ENCODE results near the gene NFKB1.
"Not testable (repeated sequence)": the region's sequence is repeated elsewhere in the genome, so short reads cannot be mapped to it uniquely, and the experiment has no call there.

NFKB1 gene, protein sequence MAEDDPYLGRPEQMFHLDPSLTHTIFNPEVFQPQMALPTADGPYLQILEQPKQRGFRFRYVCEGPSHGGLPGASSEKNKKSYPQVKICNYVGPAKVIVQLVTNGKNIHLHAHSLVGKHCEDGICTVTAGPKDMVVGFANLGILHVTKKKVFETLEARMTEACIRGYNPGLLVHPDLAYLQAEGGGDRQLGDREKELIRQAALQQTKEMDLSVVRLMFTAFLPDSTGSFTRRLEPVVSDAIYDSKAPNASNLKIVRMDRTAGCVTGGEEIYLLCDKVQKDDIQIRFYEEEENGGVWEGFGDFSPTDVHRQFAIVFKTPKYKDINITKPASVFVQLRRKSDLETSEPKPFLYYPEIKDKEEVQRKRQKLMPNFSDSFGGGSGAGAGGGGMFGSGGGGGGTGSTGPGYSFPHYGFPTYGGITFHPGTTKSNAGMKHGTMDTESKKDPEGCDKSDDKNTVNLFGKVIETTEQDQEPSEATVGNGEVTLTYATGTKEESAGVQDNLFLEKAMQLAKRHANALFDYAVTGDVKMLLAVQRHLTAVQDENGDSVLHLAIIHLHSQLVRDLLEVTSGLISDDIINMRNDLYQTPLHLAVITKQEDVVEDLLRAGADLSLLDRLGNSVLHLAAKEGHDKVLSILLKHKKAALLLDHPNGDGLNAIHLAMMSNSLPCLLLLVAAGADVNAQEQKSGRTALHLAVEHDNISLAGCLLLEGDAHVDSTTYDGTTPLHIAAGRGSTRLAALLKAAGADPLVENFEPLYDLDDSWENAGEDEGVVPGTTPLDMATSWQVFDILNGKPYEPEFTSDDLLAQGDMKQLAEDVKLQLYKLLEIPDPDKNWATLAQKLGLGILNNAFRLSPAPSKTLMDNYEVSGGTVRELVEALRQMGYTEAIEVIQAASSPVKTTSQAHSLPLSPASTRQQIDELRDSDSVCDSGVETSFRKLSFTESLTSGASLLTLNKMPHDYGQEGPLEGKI

DNA sequence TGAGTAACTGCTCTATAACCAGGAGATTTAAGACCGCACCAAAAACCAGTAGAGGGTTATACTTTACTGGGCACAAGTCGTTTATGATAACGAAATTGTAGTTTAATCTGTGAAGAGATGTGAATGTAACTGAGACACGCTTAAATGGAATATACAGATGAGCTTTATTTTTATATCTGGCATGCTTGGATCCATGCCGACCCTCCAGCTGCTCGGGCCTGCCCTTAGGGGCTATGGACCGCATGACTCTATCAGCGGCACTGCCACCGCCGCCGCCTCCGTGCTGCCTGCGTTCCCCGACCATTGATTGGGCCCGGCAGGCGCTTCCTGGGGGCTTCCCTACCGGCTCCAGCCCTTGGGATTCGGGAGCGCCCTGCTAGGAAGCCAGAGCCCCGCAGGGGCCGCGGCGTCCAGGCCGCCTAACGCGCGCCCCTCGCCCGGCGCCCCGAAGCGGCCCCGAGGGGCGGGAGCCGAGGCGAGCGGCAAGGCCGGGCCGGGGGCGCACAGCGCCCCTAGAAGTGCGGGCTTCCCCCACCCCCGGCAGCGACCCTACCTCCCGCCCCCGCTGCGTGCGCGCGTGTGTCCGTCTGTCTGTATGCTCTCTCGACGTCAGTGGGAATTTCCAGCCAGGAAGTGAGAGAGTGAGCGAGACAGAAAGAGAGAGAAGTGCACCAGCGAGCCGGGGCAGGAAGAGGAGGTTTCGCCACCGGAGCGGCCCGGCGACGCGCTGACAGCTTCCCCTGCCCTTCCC is at the start of gene NFKB1:
Gene NFKB1, plus strand, starts transcription at position 664 of the 751 bp plus-strand sequence. CDS start 24,160 bp downstream, outside the sequence.
- DNase-seq (ENCODE audit: low read depth in 1 of 2, low spot score in 1 of 2) = peak; percentile 41 to 76

GRCh38 chr4:102452854-102453253 is 48.3 kb upstream of the NFKB1 start:
- no peak for DNase-seq (ENCODE audit: low read depth in 1 of 2, low spot score in 1 of 2)

DNA sequence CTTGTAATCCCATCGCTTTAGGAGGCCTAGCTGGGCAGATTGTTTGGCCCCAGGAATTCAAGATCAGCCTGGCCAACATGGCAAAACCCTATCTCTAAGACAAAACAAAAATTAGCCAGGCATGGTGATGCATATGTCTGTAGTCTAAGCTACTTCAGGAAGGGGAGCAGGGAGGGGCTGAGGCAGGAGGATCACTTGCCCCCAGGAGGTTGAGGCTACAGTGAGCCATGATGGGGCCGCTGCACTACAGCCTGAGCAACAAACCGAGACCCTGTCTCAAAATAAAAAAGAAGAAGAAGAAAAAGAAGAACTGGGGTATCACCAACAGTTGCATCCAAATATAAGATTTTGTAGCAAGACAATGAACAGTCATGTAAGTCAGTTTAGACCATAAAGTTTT is 47.3 kb upstream of the NFKB1 start:
- DNase-seq (ENCODE audit: low read depth in 1 of 2, low spot score in 1 of 2) = no peak

DNA sequence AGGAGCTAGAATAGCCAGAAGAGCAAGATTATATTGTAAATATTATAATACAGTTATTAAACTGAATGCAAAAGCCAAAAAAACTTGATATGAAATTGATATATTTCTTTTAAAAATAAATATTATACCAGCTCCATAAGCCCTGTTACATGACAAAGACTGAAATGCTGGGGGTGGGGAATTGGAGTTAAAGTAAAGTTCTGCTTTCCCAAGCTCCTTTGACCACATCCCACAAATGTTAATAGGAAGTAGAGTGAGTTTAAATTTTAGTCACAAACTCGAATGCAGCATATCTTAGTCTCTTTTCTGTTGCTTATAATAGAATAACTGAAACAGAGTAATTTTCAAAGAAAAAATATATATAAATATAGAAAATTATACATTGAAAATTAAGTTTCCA is 46.9 kb upstream of the NFKB1 start:
- DNase-seq (ENCODE audit: low read depth in 1 of 2, low spot score in 1 of 2) = no peak

- DNase-seq (ENCODE audit: low read depth in 1 of 2, low spot score in 1 of 2) = no peak
Observed at GRCh38 chr4:102454981-102455685, 46.0 kb upstream of the NFKB1 start.

DNA sequence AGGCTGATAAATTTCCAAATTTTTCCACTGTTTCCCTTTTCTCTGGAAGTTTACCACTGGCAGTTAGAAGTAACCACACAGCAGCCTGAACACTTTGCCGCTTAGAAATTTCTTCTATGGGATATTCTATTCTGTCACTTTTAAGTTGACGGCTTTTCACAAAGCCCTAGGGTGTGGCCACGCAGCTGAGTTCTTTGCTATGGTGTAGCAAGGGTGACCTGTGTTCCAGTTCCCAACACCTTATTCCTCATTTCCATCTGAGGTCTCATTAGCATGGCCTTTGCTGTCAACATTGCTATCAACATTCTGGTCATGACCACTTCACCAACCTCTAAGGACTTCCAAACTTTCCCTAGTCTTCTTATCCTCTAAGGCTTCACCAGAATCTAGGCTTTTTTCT is 45.4 kb upstream of the NFKB1 start:
- no peak for DNase-seq (ENCODE audit: low read depth in 1 of 2, low spot score in 1 of 2)

GRCh38 chr4:102466298-102466697 is 34.9 kb upstream of the NFKB1 start:
- DNase-seq (ENCODE audit: low read depth in 1 of 2, low spot score in 1 of 2) = no peak

DNA sequence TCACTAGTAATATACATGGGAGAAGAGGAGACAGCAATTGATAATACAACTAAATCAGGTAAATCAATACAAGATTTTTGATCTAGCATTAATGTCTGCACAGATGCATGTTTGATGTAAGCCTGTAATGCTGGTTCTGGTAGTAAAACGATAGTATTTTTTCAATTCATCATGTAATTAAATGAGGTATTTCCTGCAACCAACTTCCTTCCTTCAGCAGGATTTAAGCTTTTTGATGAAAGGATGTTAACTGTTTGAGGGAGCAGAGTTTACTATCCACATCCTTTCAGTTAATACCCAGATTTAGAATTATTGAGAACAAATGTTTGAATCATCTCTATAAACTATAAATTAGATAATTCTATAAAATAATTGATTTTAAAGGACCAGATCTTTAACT is 31.4 kb upstream of the NFKB1 start:
- no peak for DNase-seq (ENCODE audit: low read depth in 1 of 2, low spot score in 1 of 2)

DNA sequence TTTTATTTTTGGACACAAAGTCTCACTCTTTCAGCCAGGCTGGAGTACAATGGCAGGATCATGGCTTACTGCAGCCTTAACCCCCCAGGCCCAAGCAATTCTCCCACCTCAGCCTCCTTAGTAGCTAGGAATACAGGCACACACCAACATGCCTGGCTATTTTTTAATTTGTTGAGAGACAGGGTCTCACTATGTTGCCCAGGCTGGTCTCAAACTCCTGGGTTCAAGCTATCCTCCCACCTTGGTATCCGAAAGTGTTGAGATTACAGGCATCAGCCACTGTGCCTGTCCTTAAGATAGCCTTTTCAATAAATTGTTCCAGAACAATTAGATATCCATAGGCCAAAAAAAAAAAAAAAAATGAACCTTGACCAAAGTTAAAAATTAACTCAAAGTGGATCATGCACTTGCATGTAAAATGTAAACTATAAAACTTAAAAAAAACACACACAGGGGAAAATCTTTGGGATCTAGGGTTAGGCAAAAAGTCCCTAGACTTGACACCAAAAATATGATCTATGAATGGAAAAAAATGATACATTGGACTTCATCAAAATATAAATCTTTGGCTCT is 28.6 kb upstream of the NFKB1 start:
- DNase-seq (ENCODE audit: low read depth in 1 of 2, low spot score in 1 of 2) = no peak

GRCh38 chr4:102473476-102473875 is 27.7 kb upstream of the NFKB1 start:
- DNase-seq (ENCODE audit: low read depth in 1 of 2, low spot score in 1 of 2) = no peak

GRCh38 chr4:102474736-102475504 is 26.2 kb upstream of the NFKB1 start:
- no peak for DNase-seq (ENCODE audit: low read depth in 1 of 2, low spot score in 1 of 2)

DNA sequence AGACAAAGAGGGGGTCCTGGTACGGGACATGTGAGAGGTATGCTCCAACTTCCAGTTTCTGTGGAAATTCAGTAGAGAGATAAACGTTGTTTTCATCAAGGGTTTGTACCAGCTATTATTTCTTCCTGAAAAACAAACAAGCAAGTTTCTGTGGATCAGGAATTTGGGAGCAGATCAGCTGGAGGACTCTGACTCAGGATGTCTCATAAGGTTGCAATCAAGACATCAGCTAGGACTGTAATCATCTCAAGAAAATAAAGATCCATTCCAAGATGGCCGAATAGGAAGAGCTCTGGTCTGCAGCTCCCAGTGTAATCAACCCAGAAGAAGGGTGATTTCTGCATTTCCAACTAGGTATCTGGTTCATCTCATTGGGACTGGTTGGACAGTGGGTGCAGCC is 23.5 kb upstream of the NFKB1 start:
- no peak for DNase-seq (ENCODE audit: low read depth in 1 of 2, low spot score in 1 of 2)

DNA sequence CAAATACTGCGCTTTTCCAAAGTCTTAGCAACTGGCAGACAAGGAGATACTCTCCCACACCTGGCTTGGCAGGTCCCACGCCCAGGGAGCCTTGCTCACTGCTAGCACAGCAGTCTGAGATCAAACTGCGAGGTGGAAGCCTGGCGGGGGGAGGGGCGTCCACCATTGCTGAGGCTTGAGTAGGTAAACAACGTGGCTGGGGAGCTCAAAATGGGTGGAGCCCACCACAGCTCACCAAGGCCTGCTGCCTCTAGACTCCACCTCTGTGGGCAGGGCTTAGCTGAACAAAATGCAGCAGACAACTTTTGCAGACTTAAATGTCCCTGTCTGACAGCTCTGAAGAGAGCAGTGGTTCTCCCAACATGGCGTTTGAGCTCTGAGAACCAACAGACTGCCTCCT is 23.0 kb upstream of the NFKB1 start:
- DNase-seq (ENCODE audit: low read depth in 1 of 2, low spot score in 1 of 2) = no peak

- not testable (repeated sequence) for DNase-seq (ENCODE audit: low read depth in 1 of 2, low spot score in 1 of 2)
Observed at GRCh38 chr4:102479832-102480231, 21.3 kb upstream of the NFKB1 start.

DNA sequence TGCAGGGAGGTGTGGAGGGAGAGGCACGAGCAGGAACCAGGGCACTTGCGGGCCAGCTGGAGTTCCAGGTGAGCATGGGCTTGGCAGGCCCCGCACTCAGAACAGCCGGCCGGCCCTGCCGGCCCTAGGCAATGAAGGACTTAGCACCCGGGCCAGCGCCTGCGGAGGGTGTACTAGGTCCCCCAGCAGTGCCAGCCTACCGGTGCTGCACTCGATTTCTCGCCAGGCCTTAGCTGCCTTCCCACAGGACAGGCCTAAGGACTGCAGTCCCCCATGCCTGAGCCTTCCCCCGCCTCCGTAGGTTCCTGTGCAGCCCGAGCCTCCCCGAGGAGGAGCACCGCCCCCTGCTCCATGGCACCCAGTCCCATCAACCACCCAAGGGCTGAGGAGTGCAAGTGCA is 18.0 kb upstream of the NFKB1 start:
- DNase-seq (ENCODE audit: low read depth in 1 of 2, low spot score in 1 of 2) = no peak

DNA sequence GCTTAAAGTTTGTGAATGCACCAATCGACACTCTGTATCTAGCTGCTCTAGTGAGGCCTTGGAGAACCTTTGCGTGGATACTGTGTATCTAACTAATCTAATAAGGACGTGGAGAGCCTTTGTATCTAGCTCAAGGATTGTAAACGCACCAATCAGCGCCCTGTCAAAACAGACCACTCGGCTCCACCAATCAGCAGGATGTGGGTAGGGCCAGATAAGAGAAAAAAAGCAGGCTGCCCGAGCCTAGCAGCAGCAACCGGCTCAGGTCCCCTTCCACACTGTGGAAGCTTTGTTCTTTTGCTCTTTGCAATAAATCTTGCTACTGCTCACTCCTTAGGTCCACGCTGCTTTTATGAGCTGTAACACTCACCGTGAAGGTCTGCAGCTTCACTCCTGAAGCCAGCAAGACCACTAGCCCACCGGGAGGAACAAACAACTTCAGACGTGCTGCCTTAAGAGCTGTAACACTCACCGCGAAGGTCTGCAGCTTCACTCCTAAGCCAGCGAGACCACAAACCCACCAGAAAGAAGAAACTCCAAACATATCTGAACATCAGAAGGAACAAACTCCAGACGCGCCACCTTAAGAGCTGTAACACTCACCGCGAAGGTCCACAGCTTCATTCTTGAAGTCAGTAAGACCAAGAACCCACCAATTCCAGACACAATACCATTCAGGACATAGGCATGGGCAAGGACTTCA is 17.0 kb upstream of the NFKB1 start:
- DNase-seq (ENCODE audit: low read depth in 1 of 2, low spot score in 1 of 2) = not testable (repeated sequence)

DNA sequence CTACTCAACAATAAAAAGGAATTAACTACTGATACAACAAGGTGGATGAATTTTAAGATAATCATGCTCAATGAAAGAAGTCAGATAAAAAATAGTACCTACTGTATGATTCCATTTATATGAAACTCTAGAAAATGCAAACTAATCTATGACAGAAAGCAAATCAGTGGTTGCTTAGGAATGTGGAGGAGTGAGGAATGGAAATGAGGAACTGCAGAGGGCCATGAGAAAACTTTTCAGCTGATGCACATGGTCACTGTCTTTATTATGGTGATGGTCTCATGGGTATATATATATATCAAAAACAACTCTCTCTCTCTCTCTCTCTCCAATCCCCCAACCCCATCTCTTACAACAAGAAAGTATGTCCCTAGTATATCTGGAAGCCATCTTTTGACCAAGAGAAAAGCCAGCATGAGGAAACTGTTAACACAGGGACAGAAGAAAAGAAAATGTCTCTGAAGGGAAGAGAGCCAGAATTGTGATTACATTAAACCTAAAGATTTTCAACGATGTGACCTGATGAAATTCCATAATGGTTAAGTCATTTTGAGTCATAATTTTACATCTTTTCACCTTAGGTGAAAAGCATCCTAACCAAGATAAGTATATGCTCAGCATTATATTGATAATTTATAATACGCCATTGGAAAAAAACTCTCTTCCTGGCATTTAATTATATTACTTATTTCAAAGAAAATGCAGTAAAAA is 8.5 kb upstream of the NFKB1 start:
- DNase-seq (ENCODE audit: low read depth in 1 of 2, low spot score in 1 of 2) = no peak

DNA sequence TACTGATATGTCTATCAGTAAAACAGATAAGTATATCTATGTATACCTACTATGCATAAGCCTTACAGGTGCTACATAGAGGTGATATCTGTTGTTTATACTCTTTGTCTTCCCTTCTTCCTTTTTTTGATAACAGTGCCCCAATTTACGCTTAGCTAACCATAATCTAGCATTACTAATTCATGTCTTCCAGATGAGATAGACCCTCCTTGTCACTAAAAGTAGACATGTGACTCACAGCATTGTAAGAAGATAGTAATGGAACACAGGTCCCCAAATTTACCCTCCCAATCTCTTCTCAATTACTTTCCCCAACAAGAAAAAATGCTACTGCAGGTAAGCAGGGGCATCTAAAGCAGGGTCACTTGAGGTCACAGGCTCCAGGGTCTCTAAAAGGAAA is 7.9 kb upstream of the NFKB1 start:
- DNase-seq (ENCODE audit: low read depth in 1 of 2, low spot score in 1 of 2) = no peak

Data from activated T-helper 1 cell treated with anti-CD3 and anti-CD28 coated beads, Interleukin-2, amount 50 U/mL, for 16 hours (primary cell).